BLaER1 treated with 17β-estradiol and CSF1 and Interleukin-3, amounts not matched to agents 10 nM and 100 nM (cell line): ENCODE measurements around the gene MAGI2.
"Not testable (repeated sequence)": the region's sequence is repeated elsewhere in the genome, so short reads cannot be mapped to it uniquely, and the experiment has no call there.

Source experiments
- H3K27ac ChIP-seq, 11 experiments: shearing (Covaris generic); formaldehyde crosslinking; 2 replicates each; pipeline ENCODE4 v1.8.1; 2022
- H3K27me3 ChIP-seq, 11 experiments: shearing (Covaris generic); formaldehyde crosslinking; 2 replicates each; pipeline ENCODE4 v1.8.1; 2022
- H3K36me3 ChIP-seq, 11 experiments: shearing (Covaris generic); formaldehyde crosslinking; 2 replicates each; pipeline ENCODE4 v1.8.1; 2022
- H3K4me1 ChIP-seq, 10 experiments: shearing (Covaris generic); formaldehyde crosslinking; 2 replicates each; pipeline ENCODE4 v1.8.1; 2022
- H3K4me2 ChIP-seq, 11 experiments: shearing (Covaris generic); formaldehyde crosslinking; 2 replicates each; pipeline ENCODE4 v1.8.1; 2022
- H3K4me3 ChIP-seq, 10 experiments: shearing (Covaris generic); formaldehyde crosslinking; 2 replicates each; pipeline ENCODE4 v1.8.1; 2022
- H3K9ac ChIP-seq, 11 experiments: shearing (Covaris generic); formaldehyde crosslinking; 2 replicates each; pipeline ENCODE4 v1.8.1; 2022
- H3K9me3 ChIP-seq, 11 experiments: shearing (Covaris generic); formaldehyde crosslinking; replicated peaks in 1 of 11; 2 replicates each; pipeline ENCODE4 v1.8.1; 2022
- H4K20me1 ChIP-seq, 11 experiments: shearing (Covaris generic); formaldehyde crosslinking; 2 replicates each; pipeline ENCODE4 v1.8.1; 2022
- Cebpa-rat ChIP-seq, 11 experiments: shearing (Covaris generic); IDR thresholded peaks; 2 replicates each; pipeline ENCODE4 v1.8.1; 2022

MAGI2 gene

GRCh38 chr7:79452495-79453265 is 787 bp downstream of the MAGI2 start:
- H3K36me3 ChIP-seq, result no peaks in the 10 kb centered on the region
- no peak overlapping the region for H3K9ac ChIP-seq
- no peak overlapping the region for H3K27ac ChIP-seq
- H3K4me3 ChIP-seq, result no peak overlapping the region
- no peaks in the 10 kb centered on the region for H3K4me1 ChIP-seq
- no peak overlapping the region for H3K4me2 ChIP-seq
- no peaks in the 10 kb centered on the region for H3K27me3 ChIP-seq
- H4K20me1 ChIP-seq, result no peaks in the 10 kb centered on the region
- no peak for TF ChIP-seq Cebpa-rat (IDR thresholded peaks at IDR 0.05)
- peaks cover 23 to 30% (median 28%) of the 10 kb centered on the region in 11 experiments; a peak in 19 of 22 replicates for H3K9me3 ChIP-seq

- TF ChIP-seq Cebpa-rat (IDR thresholded peaks at IDR 0.05), result no peak
- H3K4me3 ChIP-seq, result no peak overlapping the region
These were observed 1.4 kb downstream of the MAGI2 start for GRCh38 chr7:79452032-79452494.

DNA sequence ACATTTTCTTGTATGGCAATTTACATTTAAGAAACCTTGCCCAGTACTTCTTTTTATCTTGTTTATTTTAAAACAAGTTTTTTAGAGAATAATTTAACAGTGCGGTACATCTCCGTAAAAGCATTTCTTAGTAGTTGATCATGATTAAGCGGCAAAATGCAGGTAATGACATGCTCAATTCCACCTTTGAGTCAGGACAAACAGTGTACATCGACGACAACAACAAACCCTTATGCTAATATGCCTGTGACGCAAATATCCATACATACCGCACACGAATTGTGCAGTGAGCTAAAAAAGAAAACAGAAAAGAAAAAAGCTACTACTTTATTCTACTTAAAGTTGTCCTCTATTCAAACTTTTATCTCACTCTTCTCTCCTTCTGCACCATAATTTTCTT is 1.9 kb downstream of the MAGI2 start:
- Histone ChIP-seq H3K4me2 (no peak overlapping the region), H3K27me3 (no peaks in the 10 kb centered on the region), H3K9ac (no peak overlapping the region), H3K9me3 (peaks cover 23 to 30% (median 28%) of the 10 kb centered on the region in 11 experiments; a peak in 19 of 22 replicates), H4K20me1 (no peaks in the 10 kb centered on the region), H3K36me3 (no peaks in the 10 kb centered on the region), H3K4me3 (no peak overlapping the region), H3K27ac (no peak overlapping the region), H3K4me1 (no peaks in the 10 kb centered on the region)
- TF ChIP-seq Cebpa-rat (IDR thresholded peaks at IDR 0.05), result no peak

More at GRCh38 chr7:79452032-79452494, 1.4 kb downstream of the MAGI2 start:
- Histone ChIP-seq H3K9ac (no peak overlapping the region), H3K27me3 (no peaks in the 10 kb centered on the region), H3K9me3 (peaks cover 23 to 30% (median 28%) of the 10 kb centered on the region in 11 experiments; a peak in 19 of 22 replicates), H3K27ac (no peak overlapping the region), H3K4me1 (no peaks in the 10 kb centered on the region), H3K36me3 (no peaks in the 10 kb centered on the region), H3K4me2 (no peak overlapping the region), H4K20me1 (no peaks in the 10 kb centered on the region)

DNA sequence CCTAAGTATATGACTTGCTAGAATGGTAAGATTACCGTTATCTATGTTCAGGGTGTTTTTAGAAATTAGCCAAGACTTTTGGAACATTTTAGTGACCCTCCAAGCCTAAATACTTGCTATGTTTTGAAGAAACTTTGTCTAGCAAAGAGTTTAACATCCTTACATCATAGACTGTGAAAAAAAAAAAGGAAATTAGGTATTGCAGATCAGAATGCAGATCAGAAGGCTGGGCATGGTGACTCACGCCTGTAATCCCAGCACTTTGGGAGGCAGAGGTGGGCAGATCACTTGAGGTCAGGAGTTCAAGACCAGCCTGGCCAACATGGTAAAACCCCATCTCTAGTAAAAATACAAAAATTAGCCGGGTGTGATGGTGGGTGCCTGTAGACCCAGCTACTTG is 10.7 kb downstream of the MAGI2 start:
- not testable (repeated sequence) for H3K4me3 ChIP-seq, H3K9me3 ChIP-seq, H3K36me3 ChIP-seq, H3K4me2 ChIP-seq, H3K27ac ChIP-seq, H3K9ac ChIP-seq, H3K4me1 ChIP-seq, H3K27me3 ChIP-seq, H4K20me1 ChIP-seq

DNA sequence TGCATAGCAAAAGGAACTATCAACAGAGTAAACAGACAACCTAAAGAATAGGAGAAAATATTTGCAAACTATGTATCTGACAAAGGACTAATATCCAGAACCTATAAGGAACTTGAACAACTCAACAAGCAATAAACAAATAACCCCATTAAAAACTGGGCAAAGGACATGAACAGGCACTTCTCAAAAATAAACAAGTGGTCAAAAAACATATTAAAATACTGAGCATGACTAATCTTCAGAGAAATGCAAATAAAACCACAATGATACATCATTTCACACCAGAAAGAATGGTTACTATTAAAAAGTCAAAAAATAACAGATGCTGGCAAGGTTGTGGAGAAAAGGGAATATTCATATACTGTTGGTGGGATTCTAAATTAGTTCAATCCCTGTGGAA is 17.1 kb downstream of the MAGI2 start:
- TF ChIP-seq Cebpa-rat (IDR thresholded peaks at IDR 0.05), result no peak

DNA sequence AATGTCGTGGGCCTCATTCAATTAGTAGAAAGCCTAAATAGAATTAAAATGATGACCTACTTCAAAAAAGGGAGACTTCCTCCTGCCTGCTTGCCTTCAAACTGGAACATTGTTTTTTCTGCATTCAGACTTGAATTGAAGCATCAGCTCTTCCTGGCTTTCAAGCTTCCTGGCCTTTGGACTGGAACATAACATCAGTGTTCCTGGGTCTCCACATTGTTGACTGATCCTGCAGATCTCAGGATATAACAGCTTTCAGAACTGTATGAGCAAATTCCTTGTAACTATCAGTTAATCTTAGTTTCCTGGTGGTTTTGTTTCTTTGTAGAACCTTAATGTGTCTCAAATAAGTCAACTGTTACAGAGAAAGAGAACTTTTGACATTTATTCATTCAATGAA is 18.6 kb downstream of the MAGI2 start:
- H3K4me1 ChIP-seq, result no peaks in the 10 kb centered on the region
- no peak overlapping the region for H3K9ac ChIP-seq
- H3K4me3 ChIP-seq, result no peak overlapping the region
- no peaks in the 10 kb centered on the region for H3K36me3 ChIP-seq
- H4K20me1 ChIP-seq, result no peaks in the 10 kb centered on the region
- H3K27me3 ChIP-seq, result no peaks in the 10 kb centered on the region
- no peak for TF ChIP-seq Cebpa-rat (IDR thresholded peaks at IDR 0.05)
- no peak overlapping the region for H3K27ac ChIP-seq
- H3K4me2 ChIP-seq, result no peak overlapping the region
- H3K9me3 ChIP-seq, result 0 out of 22 replicates have a peak, but pooled peaks cover 0 to 2% (median 0%) of the 10 kb centered on the region in 11 experiments

More for the DNA sequence above, 17.1 kb downstream of the MAGI2 start:
- H3K36me3 ChIP-seq, result no peaks in the 10 kb centered on the region
- no peaks in the 10 kb centered on the region for H3K27me3 ChIP-seq
- H3K27ac ChIP-seq, result no peak overlapping the region
- H3K4me2 ChIP-seq, result no peak overlapping the region
- no peak overlapping the region for H3K4me3 ChIP-seq
- no peaks in the 10 kb centered on the region for H4K20me1 ChIP-seq
- H3K9ac ChIP-seq, result no peak overlapping the region
- H3K4me1 ChIP-seq, result no peaks in the 10 kb centered on the region
- H3K9me3 ChIP-seq, result 0 out of 22 replicates have a peak, but pooled peaks cover 0 to 2% (median 0%) of the 10 kb centered on the region in 11 experiments

DNA sequence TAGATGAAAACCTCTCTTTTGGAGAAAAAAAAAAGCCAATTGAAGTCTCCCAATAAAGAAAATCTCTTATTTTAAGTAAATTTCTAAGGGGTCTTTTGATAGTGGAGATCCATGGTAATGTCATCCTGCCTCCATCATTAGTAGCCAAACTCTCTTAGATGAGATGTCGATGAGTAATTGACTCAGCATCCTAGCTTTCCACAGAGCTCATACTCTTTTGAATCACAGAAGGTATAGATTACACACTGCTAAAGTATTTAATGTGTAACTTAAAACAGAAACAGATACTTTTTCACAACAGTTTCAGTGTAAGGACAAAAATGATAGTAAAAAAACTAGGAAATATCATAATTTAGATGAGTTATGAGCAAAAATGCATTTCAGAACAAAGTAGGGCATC is 19.4 kb downstream of the MAGI2 start:
- H3K27ac ChIP-seq, result no peak overlapping the region
- H3K36me3 ChIP-seq, result no peaks in the 10 kb centered on the region
- no peaks in the 10 kb centered on the region for H3K27me3 ChIP-seq
- TF ChIP-seq Cebpa-rat (IDR thresholded peaks at IDR 0.05), result no peak
- H3K4me2 ChIP-seq, result no peak overlapping the region
- H3K9me3 ChIP-seq, result 0 out of 22 replicates have a peak, but pooled peaks cover 0 to 2% (median 0%) of the 10 kb centered on the region in 11 experiments
- H3K4me1 ChIP-seq, result no peaks in the 10 kb centered on the region
- H3K9ac ChIP-seq, result no peak overlapping the region
- no peaks in the 10 kb centered on the region for H4K20me1 ChIP-seq
- no peak overlapping the region for H3K4me3 ChIP-seq

GRCh38 chr7:79430391-79430790 is 23.1 kb downstream of the MAGI2 start:
- H4K20me1 ChIP-seq, result no peaks in the 10 kb centered on the region
- H3K9ac ChIP-seq, result no peak overlapping the region
- no peak for TF ChIP-seq Cebpa-rat (IDR thresholded peaks at IDR 0.05)
- no peaks in the 10 kb centered on the region for H3K36me3 ChIP-seq
- H3K9me3 ChIP-seq, result no peaks in the 10 kb centered on the region
- H3K4me3 ChIP-seq, result no peak overlapping the region
- no peaks in the 10 kb centered on the region for H3K27me3 ChIP-seq
- no peak overlapping the region for H3K27ac ChIP-seq
- no peaks in the 10 kb centered on the region for H3K4me1 ChIP-seq
- no peak overlapping the region for H3K4me2 ChIP-seq

DNA sequence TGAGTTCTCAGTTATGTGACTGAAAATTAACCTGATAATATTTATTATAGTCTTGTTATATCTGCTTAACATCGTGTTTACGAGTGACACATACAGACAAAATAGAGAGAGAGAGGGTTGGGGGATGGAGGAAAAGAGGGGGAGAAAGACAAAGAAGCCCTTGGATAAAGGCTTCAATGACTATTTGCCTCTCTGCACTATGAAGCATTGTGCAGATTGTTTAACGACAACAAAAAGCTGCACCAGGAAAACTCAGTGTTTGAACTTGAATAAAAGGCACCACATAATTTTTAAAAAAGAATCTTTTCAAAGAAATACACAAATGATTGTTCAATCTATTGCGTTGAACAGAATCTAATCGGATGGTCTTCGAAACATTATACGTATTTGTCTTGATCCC is 27.8 kb downstream of the MAGI2 start:
- no peak for TF ChIP-seq Cebpa-rat (IDR thresholded peaks at IDR 0.05)

DNA sequence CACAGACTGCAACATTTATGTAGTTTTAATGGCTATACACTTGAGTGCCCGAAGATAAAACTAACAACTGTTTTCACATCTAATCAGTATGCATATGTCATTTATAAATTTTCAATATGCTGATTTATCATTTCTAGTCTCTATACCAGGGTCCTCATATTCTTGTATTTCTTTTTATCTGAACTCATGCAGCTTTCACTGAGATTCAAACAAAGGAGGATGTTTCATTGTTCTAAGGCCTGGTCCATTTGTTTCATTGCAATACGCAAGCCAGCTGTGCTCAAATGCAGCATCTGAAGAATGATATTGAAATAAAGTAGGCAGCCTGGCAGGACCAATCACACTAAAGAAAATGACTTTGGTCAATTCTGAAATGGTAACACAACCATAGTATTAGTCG is 31.7 kb downstream of the MAGI2 start:
- 0 out of 20 replicates have a peak, but pooled peaks cover 0 to 4% (median 0%) of the 10 kb centered on the region in 10 experiments for H3K4me1 ChIP-seq
- no peak overlapping the region for H3K27ac ChIP-seq
- no peaks in the 10 kb centered on the region for H3K36me3 ChIP-seq
- no peaks in the 10 kb centered on the region for H3K9me3 ChIP-seq
- H3K9ac ChIP-seq, result no peak overlapping the region
- TF ChIP-seq Cebpa-rat (IDR thresholded peaks at IDR 0.05), result no peak
- H3K4me2 ChIP-seq, result no peak overlapping the region
- no peaks in the 10 kb centered on the region for H3K27me3 ChIP-seq
- no peaks in the 10 kb centered on the region for H4K20me1 ChIP-seq
- H3K4me3 ChIP-seq, result no peak overlapping the region

More for the DNA sequence above, 27.8 kb downstream of the MAGI2 start:
- no peaks in the 10 kb centered on the region for H4K20me1 ChIP-seq
- H3K4me1 ChIP-seq, result no peaks in the 10 kb centered on the region
- H3K27ac ChIP-seq, result no peak overlapping the region
- H3K27me3 ChIP-seq, result no peaks in the 10 kb centered on the region
- H3K36me3 ChIP-seq, result no peaks in the 10 kb centered on the region
- H3K4me3 ChIP-seq, result no peak overlapping the region
- H3K4me2 ChIP-seq, result no peak overlapping the region
- H3K9ac ChIP-seq, result no peak overlapping the region
- no peaks in the 10 kb centered on the region for H3K9me3 ChIP-seq
